ENCODE measurements around the gene CRB1.

The CRB1 gene

GRCh38 chr1:197343663-197344273 is 75.7 kb downstream of the CRB1 start:
- no peak for DNase-seq (ENCODE audit: low read depth in 3 of 3)

GRCh38 chr1:197351821-197352440 is 83.9 kb downstream of the CRB1 start:
- no peak for DNase-seq (ENCODE audit: low read depth in 3 of 3)

GRCh38 chr1:197355248-197355995 is 87.4 kb downstream of the CRB1 start:
- no peak for DNase-seq (ENCODE audit: low read depth in 3 of 3)

GRCh38 chr1:197356723-197357533 is 88.9 kb downstream of the CRB1 start:
- DNase-seq (ENCODE audit: low read depth in 3 of 3) = no peak

GRCh38 chr1:197358959-197359358 is 90.9 kb downstream of the CRB1 start:
- DNase-seq (ENCODE audit: low read depth in 3 of 3) = no peak

GRCh38 chr1:197360068-197360467 is 92.0 kb downstream of the CRB1 start:
- no peak for DNase-seq (ENCODE audit: low read depth in 3 of 3)

GRCh38 chr1:197362871-197363270 is 94.8 kb downstream of the CRB1 start:
- no peak for DNase-seq (ENCODE audit: low read depth in 3 of 3)

GRCh38 chr1:197363855-197364254 is 95.8 kb downstream of the CRB1 start:
- no peak for DNase-seq (ENCODE audit: low read depth in 3 of 3)

GRCh38 chr1:197366996-197367395 is 98.9 kb downstream of the CRB1 start:
- no peak for DNase-seq (ENCODE audit: low read depth in 3 of 3)

- DNase-seq (ENCODE audit: low read depth in 3 of 3) = no peak
Measured at GRCh38 chr1:197367627-197368026, 99.6 kb downstream of the CRB1 start.

- no peak for DNase-seq (ENCODE audit: low read depth in 3 of 3)
Measured at GRCh38 chr1:197374428-197374827, 106.4 kb downstream of the CRB1 start.

GRCh38 chr1:197384471-197384870 is 116.4 kb downstream of the CRB1 start:
- DNase-seq (ENCODE audit: low read depth in 3 of 3) = no peak

- no peak for DNase-seq (ENCODE audit: low read depth in 3 of 3)
Measured at GRCh38 chr1:197388801-197389200, 120.7 kb downstream of the CRB1 start.

GRCh38 chr1:197390856-197391255 is 122.8 kb downstream of the CRB1 start:
- no peak for DNase-seq (ENCODE audit: low read depth in 3 of 3)

GRCh38 chr1:197391303-197392226 is 123.5 kb downstream of the CRB1 start:
- DNase-seq (ENCODE audit: low read depth in 3 of 3) = no peak

- DNase-seq (ENCODE audit: low read depth in 3 of 3) = no peak
Measured at GRCh38 chr1:197392541-197392940, 124.5 kb downstream of the CRB1 start.

- no peak for DNase-seq (ENCODE audit: low read depth in 3 of 3)
Measured at GRCh38 chr1:197393105-197393504, 125.1 kb downstream of the CRB1 start.

GRCh38 chr1:197393772-197394171 is 125.7 kb downstream of the CRB1 start:
- no peak for DNase-seq (ENCODE audit: low read depth in 3 of 3)

GRCh38 chr1:197394831-197395608 is 127.0 kb downstream of the CRB1 start:
- DNase-seq (ENCODE audit: low read depth in 3 of 3) = no peak

GRCh38 chr1:197397895-197398294 is 129.8 kb downstream of the CRB1 start:
- no peak for DNase-seq (ENCODE audit: low read depth in 3 of 3)
